PFSK-1 (cell line): ENCODE results near the gene GART.

ENCODE experiments used
- FOXP2 ChIP-seq: optimal IDR thresholded peaks from 2 replicates; pipeline ENCODE3; 2011; ENCODE audit warnings: borderline replicate concordance, control low read depth, inconsistent platforms; ENCODE audit not compliant: insufficient read depth; ENCODE audit errors: extremely low read length, extremely low read depth
- POLR2AphosphoS5 ChIP-seq: IDR thresholded peaks from 2 replicates; pipeline ENCODE4 v1.6.1; 2012; ENCODE audit warnings: low read depth, mild to moderate bottlenecking, control low read depth, low read length, moderate library complexity
- REST ChIP-seq, 2 experiments: IDR thresholded peaks; 2 replicates each; pipeline versions ENCODE4 v1.6.1 to v1.8.0; 2011 to 2012; ENCODE audit warnings: low read depth in 2 of 2, low read length in 2 of 2, control low read depth in 1 of 2, inconsistent platforms in 1 of 2, mild to moderate bottlenecking in 1 of 2, moderate library complexity in 1 of 2; ENCODE audit not compliant: insufficient read depth in 1 of 2
- SIN3A ChIP-seq: IDR thresholded peaks from 2 replicates; pipeline ENCODE4 v1.6.1; 2012; ENCODE audit warnings: mild to moderate bottlenecking, low read length, moderate library complexity, borderline replicate concordance; ENCODE audit not compliant: insufficient read depth
- TAF1 ChIP-seq: IDR thresholded peaks from 2 replicates; pipeline ENCODE4 v1.6.1; 2012; ENCODE audit warnings: low read length, control low read depth, borderline replicate concordance; ENCODE audit not compliant: insufficient read depth

GART gene

GRCh38 chr21:33487996-33488395, 53.9 kb downstream of the GART start:
- TF ChIP-seq REST (IDR thresholded peaks at IDR 0.05; ENCODE audit: insufficient read depth in 1 of 2, low read depth in 2 of 2, low read length in 2 of 2) (no peak), FOXP2 (no peak), SIN3A (no peak), POLR2AphosphoS5 (no peak), TAF1 (no peak)

GRCh38 chr21:33481314-33481943, 60.5 kb downstream of the GART start:
- TF ChIP-seq REST (IDR thresholded peaks at IDR 0.05; ENCODE audit: insufficient read depth in 1 of 2, low read depth in 2 of 2, low read length in 2 of 2) (no peak), TAF1 (no peak), POLR2AphosphoS5 (no peak), SIN3A (no peak), FOXP2 (no peak)

GRCh38 chr21:33480481-33481103, 61.3 kb downstream of the GART start:
- TF ChIP-seq REST (IDR thresholded peaks at IDR 0.05; ENCODE audit: insufficient read depth in 1 of 2, low read depth in 2 of 2, low read length in 2 of 2) = no peak
- no peak for TF ChIP-seq TAF1
- TF ChIP-seq FOXP2 = no peak
- no peak for TF ChIP-seq SIN3A
- no peak for TF ChIP-seq POLR2AphosphoS5

GRCh38 chr21:33479679-33480480, 62.0 kb downstream of the GART start, which contains the start of gene TMEM50B:
Gene TMEM50B, minus strand, starts transcription at chr21:33479974. Its CDS starts 11,089 bp downstream, at chr21:33468885.
- TF ChIP-seq REST (IDR thresholded peaks at IDR 0.05; ENCODE audit: insufficient read depth in 1 of 2, low read depth in 2 of 2, low read length in 2 of 2) = peak in 1 of 2 experiments; percentile 5; a peak in 2 of 4 replicates
- TF ChIP-seq FOXP2 = peak; percentile 33
- peak; percentile 75 for TF ChIP-seq TAF1
- peak; percentile 94 for TF ChIP-seq POLR2AphosphoS5
- TF ChIP-seq SIN3A = peak; percentile 48; the same call in 1 of the 2 replicates
